SK-N-MC (cell line): ENCODE measurements around the gene RGS8.

Experiments used
- EZH2 ChIP-seq: fragments of 200-600 bp; sonication (generic); IDR thresholded peaks from one replicate; pipeline ENCODE4 v1.6.1; 2017; ENCODE audit warnings: antibody characterized with exemption
- POLR2AphosphoS5 ChIP-seq: IDR thresholded peaks from 2 replicates; pipeline ENCODE4 v1.6.1; 2012; ENCODE audit warnings: mild to moderate bottlenecking, low read depth, low read length, borderline replicate concordance

GRCh38 chr1:182702826-182703524 lies 18.6 kb upstream of the RGS8 start:
- TF ChIP-seq EZH2 (no peak), POLR2AphosphoS5 (no peak)
